Liver (tissue), 9 donors: ENCODE results near the gene CCDC88C. TPM values are rescaled to one million over a fixed set of nuclear protein-coding genes. Genes with fewer than 3 reads are reported as not detected.

ENCODE experiments used
- DNase-seq: peaks from one replicate; pipeline ENCODE4 v3.0.0-alpha.2; 2017; ENCODE audit warnings: low spot score
- H3K27ac ChIP-seq, 2 donors: one replicate each; pipeline ENCODE4 v1.7.0; 2013; ENCODE audit warnings: inconsistent platforms in 2 of 2, low read length in 2 of 2, control low read depth in 1 of 2, low read depth in 1 of 2, mild to moderate bottlenecking in 1 of 2
- H3K27me3 ChIP-seq, 4 donors: one replicate each; pipeline versions ENCODE4 v1.6.1 to v1.7.0; 2013; ENCODE audit warnings: low read length in 3 of 4, inconsistent platforms in 1 of 4, mild to moderate bottlenecking in 1 of 4, moderate library complexity in 1 of 4; ENCODE audit not compliant: control insufficient read depth in 4 of 4, insufficient read depth in 4 of 4
- H3K36me3 ChIP-seq, 4 donors: one replicate each; pipeline versions ENCODE4 v1.6.1 to v1.7.0; 2013; ENCODE audit warnings: low read length in 3 of 4, mild to moderate bottlenecking in 3 of 4, low read depth in 1 of 4, moderate library complexity in 1 of 4; ENCODE audit not compliant: control insufficient read depth in 4 of 4, insufficient read depth in 3 of 4
- H3K4me1 ChIP-seq, 4 donors: one replicate each; pipeline versions ENCODE4 v1.6.1 to v1.7.0; 2013; ENCODE audit warnings: low read length in 3 of 4, mild to moderate bottlenecking in 3 of 4, moderate library complexity in 1 of 4; ENCODE audit not compliant: control insufficient read depth in 4 of 4, insufficient read depth in 4 of 4
- H3K4me3 ChIP-seq, 3 donors: one replicate each; pipeline versions ENCODE4 v1.6.1 to v1.7.0; 2013; ENCODE audit warnings: low read length in 3 of 3, control low read depth in 1 of 3, low read depth in 1 of 3, mild to moderate bottlenecking in 1 of 3
- H3K9ac ChIP-seq, 2 donors: one replicate each; pipeline ENCODE4 v1.7.0; 2013; ENCODE audit warnings: low read length in 2 of 2, mild to moderate bottlenecking in 2 of 2, moderate library complexity in 2 of 2, control low read depth in 1 of 2, low read depth in 1 of 2
- H3K9me3 ChIP-seq, 4 donors: one replicate each; pipeline versions ENCODE4 v1.6.1 to v1.7.0; 2013; ENCODE audit warnings: low read length in 3 of 4; ENCODE audit not compliant: control insufficient read depth in 4 of 4
- EGR1 ChIP-seq, 2 donors: IDR thresholded peaks; 2 replicates each; pipeline ENCODE4 v1.6.1; 2016 to 2018; ENCODE audit warnings: antibody characterized with exemption in 2 of 2, low read depth in 2 of 2
- FOXA1 ChIP-seq: IDR thresholded peaks from 2 replicates; pipeline ENCODE4 v1.6.1; 2016; ENCODE audit warnings: antibody characterized with exemption
- FOXA2 ChIP-seq: IDR thresholded peaks from 2 replicates; pipeline ENCODE4 v1.6.1; 2016; ENCODE audit warnings: antibody characterized with exemption
- GABPA ChIP-seq, 2 donors: IDR thresholded peaks in 1 of 2; conservative IDR thresholded peaks in 1 of 2; 2 replicates each; pipeline ENCODE4 v1.6.1; 2016; ENCODE audit warnings: antibody characterized with exemption in 2 of 2, mild to moderate bottlenecking in 1 of 2, moderate library complexity in 1 of 2
- HNF4A ChIP-seq, 2 donors: conservative IDR thresholded peaks; 2 replicates each; pipeline ENCODE4 v1.6.1; 2016; ENCODE audit warnings: antibody characterized with exemption in 2 of 2, mild to moderate bottlenecking in 2 of 2
- JUND ChIP-seq, 2 donors: IDR thresholded peaks; 2 replicates each; pipeline ENCODE4 v1.6.1; 2016; ENCODE audit warnings: antibody characterized with exemption in 2 of 2
- NR2F2 ChIP-seq: IDR thresholded peaks from 2 replicates; pipeline ENCODE4 v1.6.1; 2016; ENCODE audit warnings: antibody characterized with exemption
- RAD21 ChIP-seq, 2 donors: IDR thresholded peaks; 2 replicates each; pipeline ENCODE4 v1.6.1; 2016; ENCODE audit warnings: antibody characterized with exemption in 2 of 2, mild to moderate bottlenecking in 2 of 2
- SP1 ChIP-seq: IDR thresholded peaks from 2 replicates; pipeline ENCODE4 v1.6.1; 2018; ENCODE audit warnings: antibody characterized with exemption, mild to moderate bottlenecking
- TAF1 ChIP-seq: conservative IDR thresholded peaks from 2 replicates; pipeline ENCODE4 v1.6.1; 2016; ENCODE audit warnings: antibody characterized with exemption, mild to moderate bottlenecking
- YY1 ChIP-seq: IDR thresholded peaks from 2 replicates; pipeline ENCODE4 v1.6.1; 2016; ENCODE audit warnings: antibody characterized with exemption, mild to moderate bottlenecking
- WGBS: extraction: QIAGEN DNeasy Blood & Tissue Kit; methylation state at CpG from one replicate; pipeline ENCODE4 v1.1.7; 2013; 5-methylcytosine and 5-hydroxymethylcytosine counted together
- polyA plus RNA-seq, 2 donors: library from polyadenylated mRNA; stranded (reverse) in 1 of 2; unstranded in 1 of 2; fragments of 200-250 nt in 1 of 2; fragments of >200 nt in 1 of 2; fragmentation: Nextera tagmentation in 1 of 2; extraction: Ambion mirVana in 1 of 2; gene quantifications; one replicate each; pipeline versions ENCODE4 v1.2.1 to v1.2.3, GENCODE V29; 2013 to 2015
- total RNA-seq, 2 donors: library from RNA; depleted of rRNA; stranded (reverse); fragments of >200 nt; gene quantifications; one replicate each; pipeline ENCODE4 v1.2.3, GENCODE V29; 2014
- TF ChIP-seq, protein P1 (sequence below): fragments of 150-350 bp; IDR thresholded peaks from 2 replicates; pipeline ENCODE4 v1.5.1; 2017; ENCODE audit warnings: improper control_type of control experiment, low read depth, low read length; ENCODE audit not compliant: missing input control
- TF ChIP-seq, protein P2 (sequence below): IDR thresholded peaks from 2 replicates; pipeline ENCODE4 v1.6.1; 2016; ENCODE audit warnings: antibody characterized with exemption
- TF ChIP-seq, protein P3 (sequence below): IDR thresholded peaks from 2 replicates; pipeline ENCODE4 v1.6.1; 2016; ENCODE audit warnings: antibody characterized with exemption
- TF ChIP-seq, protein P4 (sequence below): IDR thresholded peaks from 2 replicates; pipeline ENCODE4 v1.6.1; 2016; ENCODE audit warnings: antibody characterized with exemption
- TF ChIP-seq, protein P5 (sequence below): IDR thresholded peaks from 2 replicates; pipeline ENCODE4 v1.6.1; 2016; ENCODE audit warnings: antibody characterized with exemption, mild to moderate bottlenecking
- donor health status: healthy.
- donor health status: healthy.
- donor health status: healthy.
- donor health status: healthy.
- donor health status: healthy.

The CCDC88C gene
- total and polyA plus RNA-seq, 4 donors, result 1.3 to 10.8 (median 4.0) TPM

DNA sequence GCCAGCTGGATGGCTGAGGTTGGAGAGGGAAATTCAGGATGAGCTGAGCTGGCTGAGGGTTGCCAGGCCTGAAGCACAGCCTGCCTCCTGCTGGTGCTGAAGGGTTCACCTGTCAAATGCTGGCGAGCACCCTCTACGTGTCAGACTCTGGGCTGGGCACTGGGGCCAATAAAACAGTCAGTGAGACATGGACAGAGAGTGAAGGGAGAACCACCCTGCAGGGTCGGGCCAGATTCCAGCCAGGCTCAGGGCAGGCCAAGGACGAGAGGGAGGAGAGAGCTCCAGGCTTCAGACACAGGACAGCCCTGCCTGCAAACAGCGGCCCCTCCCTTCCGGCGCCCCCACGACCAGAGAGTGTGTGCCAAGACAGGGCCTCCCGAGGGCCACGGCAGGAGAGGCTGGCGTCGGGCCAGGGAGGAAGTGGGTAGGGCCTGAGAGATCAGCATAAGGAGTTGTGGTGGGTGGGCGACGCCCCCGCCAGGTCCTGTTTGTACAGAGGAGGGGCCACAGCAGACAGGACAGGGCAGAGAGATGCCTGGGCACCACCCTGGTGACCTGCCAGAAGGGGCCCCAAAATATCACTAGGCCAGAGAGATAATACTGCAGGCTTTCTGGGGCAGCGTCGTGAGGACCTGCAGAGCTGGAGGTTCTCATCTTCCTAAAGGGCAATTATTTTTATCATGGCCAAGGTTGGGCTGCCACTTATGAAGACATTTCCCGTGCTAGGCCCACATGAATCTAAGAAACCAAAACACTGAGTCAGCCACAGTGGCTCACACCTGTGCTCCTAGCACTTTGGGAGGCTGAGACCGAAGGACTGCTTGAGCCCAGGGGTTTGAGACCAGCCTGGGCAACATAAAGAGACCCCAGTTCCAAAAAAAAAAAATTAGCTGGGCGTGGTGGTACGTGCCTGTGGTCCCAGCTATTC lies 100.0 kb downstream of the CCDC88C start:
- peak; percentile 76 for DNase-seq
- TF ChIP-seq NR2F2 (peak; percentile 15), JUND (IDR thresholded peaks at IDR 0.05) (no peak), HNF4A (conservative IDR thresholded peaks at IDR 0.05) (no peak), RAD21 (IDR thresholded peaks at IDR 0.05) (no peak)
- TF ChIP-seq, protein P1, sequence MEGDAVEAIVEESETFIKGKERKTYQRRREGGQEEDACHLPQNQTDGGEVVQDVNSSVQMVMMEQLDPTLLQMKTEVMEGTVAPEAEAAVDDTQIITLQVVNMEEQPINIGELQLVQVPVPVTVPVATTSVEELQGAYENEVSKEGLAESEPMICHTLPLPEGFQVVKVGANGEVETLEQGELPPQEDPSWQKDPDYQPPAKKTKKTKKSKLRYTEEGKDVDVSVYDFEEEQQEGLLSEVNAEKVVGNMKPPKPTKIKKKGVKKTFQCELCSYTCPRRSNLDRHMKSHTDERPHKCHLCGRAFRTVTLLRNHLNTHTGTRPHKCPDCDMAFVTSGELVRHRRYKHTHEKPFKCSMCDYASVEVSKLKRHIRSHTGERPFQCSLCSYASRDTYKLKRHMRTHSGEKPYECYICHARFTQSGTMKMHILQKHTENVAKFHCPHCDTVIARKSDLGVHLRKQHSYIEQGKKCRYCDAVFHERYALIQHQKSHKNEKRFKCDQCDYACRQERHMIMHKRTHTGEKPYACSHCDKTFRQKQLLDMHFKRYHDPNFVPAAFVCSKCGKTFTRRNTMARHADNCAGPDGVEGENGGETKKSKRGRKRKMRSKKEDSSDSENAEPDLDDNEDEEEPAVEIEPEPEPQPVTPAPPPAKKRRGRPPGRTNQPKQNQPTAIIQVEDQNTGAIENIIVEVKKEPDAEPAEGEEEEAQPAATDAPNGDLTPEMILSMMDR, result no peak
- Histone ChIP-seq H3K9ac (no peak overlapping the region), H3K4me3 (no peak overlapping the region), H3K36me3 (peaks cover 0 to 42% (median 11%) of the 10 kb centered on the region in 4 donors), H3K9me3 (no peaks in the 10 kb centered on the region), H3K27me3 (no peaks in the 10 kb centered on the region), H3K4me1 (peaks cover 0 to 4% (median 0%) of the 10 kb centered on the region in 4 donors), H3K27ac (peak overlapping the region in 1 of 2 donors; percentile 16)
- 60% methylated on average over 21 of the region's 21 CpGs for WGBS

DNA sequence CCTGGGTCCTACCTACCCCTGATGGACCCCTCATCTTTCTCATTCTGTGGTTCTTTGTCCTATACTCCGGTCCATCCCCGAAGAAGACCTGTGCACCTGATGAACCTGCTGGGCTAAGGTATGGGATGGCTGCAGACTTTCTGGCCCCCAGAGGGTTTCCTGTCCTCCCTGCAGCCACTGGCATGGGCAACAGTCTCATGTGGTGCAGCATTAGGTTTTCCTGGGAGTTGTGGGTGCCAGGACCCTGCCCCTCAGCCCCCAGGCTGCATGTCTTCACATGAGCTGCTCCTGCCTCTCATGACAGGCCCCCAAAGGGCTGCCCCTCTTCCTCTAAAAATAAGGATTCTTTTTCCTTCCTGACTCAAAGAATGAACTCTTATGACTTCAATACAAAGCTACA lies 100.9 kb downstream of the CCDC88C start:
- WGBS, result 100% methylated on average over 2 of the region's 2 CpGs
- H3K36me3 ChIP-seq, result peaks cover 0 to 42% (median 11%) of the 10 kb centered on the region in 4 donors
- H3K9me3 ChIP-seq, result no peaks in the 10 kb centered on the region
- no peak for TF ChIP-seq GABPA (IDR thresholded peaks at IDR 0.05 in 1 of 2, conservative IDR thresholded peaks at IDR 0.05 in 1 of 2)
- no peak for TF ChIP-seq NR2F2
- no peak for TF ChIP-seq SP1
- no peak for TF ChIP-seq HNF4A (conservative IDR thresholded peaks at IDR 0.05)
- TF ChIP-seq, protein P2, sequence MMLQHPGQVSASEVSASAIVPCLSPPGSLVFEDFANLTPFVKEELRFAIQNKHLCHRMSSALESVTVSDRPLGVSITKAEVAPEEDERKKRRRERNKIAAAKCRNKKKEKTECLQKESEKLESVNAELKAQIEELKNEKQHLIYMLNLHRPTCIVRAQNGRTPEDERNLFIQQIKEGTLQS, result no peak
- TF ChIP-seq, protein P1, result no peak
- no peak for TF ChIP-seq YY1
- TF ChIP-seq, protein P3, sequence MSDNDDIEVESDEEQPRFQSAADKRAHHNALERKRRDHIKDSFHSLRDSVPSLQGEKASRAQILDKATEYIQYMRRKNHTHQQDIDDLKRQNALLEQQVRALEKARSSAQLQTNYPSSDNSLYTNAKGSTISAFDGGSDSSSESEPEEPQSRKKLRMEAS, result no peak
- TF ChIP-seq FOXA2, result no peak
- TF ChIP-seq, protein P4, sequence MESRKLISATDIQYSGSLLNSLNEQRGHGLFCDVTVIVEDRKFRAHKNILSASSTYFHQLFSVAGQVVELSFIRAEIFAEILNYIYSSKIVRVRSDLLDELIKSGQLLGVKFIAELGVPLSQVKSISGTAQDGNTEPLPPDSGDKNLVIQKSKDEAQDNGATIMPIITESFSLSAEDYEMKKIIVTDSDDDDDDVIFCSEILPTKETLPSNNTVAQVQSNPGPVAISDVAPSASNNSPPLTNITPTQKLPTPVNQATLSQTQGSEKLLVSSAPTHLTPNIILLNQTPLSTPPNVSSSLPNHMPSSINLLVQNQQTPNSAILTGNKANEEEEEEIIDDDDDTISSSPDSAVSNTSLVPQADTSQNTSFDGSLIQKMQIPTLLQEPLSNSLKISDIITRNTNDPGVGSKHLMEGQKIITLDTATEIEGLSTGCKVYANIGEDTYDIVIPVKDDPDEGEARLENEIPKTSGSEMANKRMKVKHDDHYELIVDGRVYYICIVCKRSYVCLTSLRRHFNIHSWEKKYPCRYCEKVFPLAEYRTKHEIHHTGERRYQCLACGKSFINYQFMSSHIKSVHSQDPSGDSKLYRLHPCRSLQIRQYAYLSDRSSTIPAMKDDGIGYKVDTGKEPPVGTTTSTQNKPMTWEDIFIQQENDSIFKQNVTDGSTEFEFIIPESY, result no peak
- no peak for TF ChIP-seq EGR1 (IDR thresholded peaks at IDR 0.05; ENCODE audit: low read depth in 2 of 2)
- TF ChIP-seq TAF1, result no peak
- TF ChIP-seq, protein P5, sequence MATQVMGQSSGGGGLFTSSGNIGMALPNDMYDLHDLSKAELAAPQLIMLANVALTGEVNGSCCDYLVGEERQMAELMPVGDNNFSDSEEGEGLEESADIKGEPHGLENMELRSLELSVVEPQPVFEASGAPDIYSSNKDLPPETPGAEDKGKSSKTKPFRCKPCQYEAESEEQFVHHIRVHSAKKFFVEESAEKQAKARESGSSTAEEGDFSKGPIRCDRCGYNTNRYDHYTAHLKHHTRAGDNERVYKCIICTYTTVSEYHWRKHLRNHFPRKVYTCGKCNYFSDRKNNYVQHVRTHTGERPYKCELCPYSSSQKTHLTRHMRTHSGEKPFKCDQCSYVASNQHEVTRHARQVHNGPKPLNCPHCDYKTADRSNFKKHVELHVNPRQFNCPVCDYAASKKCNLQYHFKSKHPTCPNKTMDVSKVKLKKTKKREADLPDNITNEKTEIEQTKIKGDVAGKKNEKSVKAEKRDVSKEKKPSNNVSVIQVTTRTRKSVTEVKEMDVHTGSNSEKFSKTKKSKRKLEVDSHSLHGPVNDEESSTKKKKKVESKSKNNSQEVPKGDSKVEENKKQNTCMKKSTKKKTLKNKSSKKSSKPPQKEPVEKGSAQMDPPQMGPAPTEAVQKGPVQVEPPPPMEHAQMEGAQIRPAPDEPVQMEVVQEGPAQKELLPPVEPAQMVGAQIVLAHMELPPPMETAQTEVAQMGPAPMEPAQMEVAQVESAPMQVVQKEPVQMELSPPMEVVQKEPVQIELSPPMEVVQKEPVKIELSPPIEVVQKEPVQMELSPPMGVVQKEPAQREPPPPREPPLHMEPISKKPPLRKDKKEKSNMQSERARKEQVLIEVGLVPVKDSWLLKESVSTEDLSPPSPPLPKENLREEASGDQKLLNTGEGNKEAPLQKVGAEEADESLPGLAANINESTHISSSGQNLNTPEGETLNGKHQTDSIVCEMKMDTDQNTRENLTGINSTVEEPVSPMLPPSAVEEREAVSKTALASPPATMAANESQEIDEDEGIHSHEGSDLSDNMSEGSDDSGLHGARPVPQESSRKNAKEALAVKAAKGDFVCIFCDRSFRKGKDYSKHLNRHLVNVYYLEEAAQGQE, result no peak
- no peak for TF ChIP-seq FOXA1
- H3K27me3 ChIP-seq, result no peaks in the 10 kb centered on the region
- no peak overlapping the region for H3K9ac ChIP-seq
- no peak overlapping the region for H3K4me3 ChIP-seq
- no peak for DNase-seq
- H3K4me1 ChIP-seq, result peaks cover 0 to 4% (median 0%) of the 10 kb centered on the region in 4 donors
- no peak overlapping the region for H3K27ac ChIP-seq
